Stimulated activated CD8-positive, alpha-beta memory T cell treated with anti-CD3 and anti-CD28 coated beads, Interleukin-7, amount 100 ng/mL, for 4 hours (primary cell): ENCODE results near the gene TRABD.
"Not testable (repeated sequence)": the region's sequence is repeated elsewhere in the genome, so short reads cannot be mapped to it uniquely, and the experiment has no call there.

Source experiments
- DNase-seq, 2 donors: peaks; one replicate each; pipeline ENCODE4 v3.0.0-alpha.2; 2020; ENCODE audit warnings: low read depth in 2 of 2

The TRABD gene

DNA sequence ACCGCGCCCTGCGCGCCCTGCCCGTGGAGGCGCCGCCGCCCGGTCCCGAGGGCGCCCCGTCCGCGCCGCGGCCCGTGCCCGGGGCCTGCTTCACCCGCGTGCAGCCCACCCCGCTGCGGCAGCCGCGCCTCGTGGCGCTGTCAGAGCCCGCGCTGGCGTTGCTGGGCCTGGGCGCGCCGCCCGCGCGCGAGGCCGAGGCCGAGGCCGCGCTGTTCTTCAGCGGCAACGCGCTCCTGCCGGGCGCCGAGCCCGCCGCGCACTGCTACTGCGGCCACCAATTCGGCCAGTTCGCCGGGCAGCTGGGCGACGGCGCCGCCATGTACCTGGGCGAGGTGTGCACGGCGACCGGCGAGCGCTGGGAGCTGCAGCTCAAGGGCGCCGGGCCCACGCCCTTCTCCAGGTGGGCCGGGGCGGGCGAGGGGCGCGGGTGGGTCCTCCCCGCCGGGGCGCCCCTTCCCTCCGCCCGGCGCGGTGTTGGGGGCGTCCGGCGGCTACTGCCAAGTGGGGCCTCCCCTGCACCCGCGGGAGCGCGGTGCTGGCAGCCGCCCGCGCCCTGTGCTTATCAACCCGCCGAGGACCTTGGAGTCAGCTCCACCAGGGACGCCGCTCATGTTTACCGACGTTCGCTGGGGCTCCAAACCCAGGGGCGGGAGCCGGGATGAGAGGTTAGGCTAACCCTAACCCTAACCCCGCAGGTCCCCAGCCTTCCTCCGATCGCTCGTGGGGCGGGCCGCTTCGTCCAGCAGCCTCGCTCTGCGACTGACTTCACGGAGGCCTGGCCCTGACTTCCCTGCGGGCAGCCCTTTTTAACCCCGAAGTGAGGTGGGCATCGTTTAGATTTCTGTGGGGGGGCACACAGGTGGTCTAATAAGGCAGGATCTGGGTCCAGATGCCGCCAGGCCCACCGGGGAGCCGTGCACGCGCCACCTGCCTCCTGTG is 15.7 kb downstream of the TRABD start:
- DNase-seq: no peak

- no peak for DNase-seq
Measured at GRCh38 chr22:50202130-50202666, 16.5 kb downstream of the TRABD start.

GRCh38 chr22:50203288-50203687 is 17.6 kb downstream of the TRABD start:
- no peak for DNase-seq

GRCh38 chr22:50204571-50204970 is 18.9 kb downstream of the TRABD start:
- no peak for DNase-seq

GRCh38 chr22:50204998-50205397 is 19.3 kb downstream of the TRABD start:
- DNase-seq: not testable (repeated sequence)

GRCh38 chr22:50205781-50206569 is 20.3 kb downstream of the TRABD start:
- no peak for DNase-seq

GRCh38 chr22:50206599-50206998 is 20.9 kb downstream of the TRABD start:
- DNase-seq: no peak

GRCh38 chr22:50207383-50208140 is 21.8 kb downstream of the TRABD start:
- no peak for DNase-seq

DNA sequence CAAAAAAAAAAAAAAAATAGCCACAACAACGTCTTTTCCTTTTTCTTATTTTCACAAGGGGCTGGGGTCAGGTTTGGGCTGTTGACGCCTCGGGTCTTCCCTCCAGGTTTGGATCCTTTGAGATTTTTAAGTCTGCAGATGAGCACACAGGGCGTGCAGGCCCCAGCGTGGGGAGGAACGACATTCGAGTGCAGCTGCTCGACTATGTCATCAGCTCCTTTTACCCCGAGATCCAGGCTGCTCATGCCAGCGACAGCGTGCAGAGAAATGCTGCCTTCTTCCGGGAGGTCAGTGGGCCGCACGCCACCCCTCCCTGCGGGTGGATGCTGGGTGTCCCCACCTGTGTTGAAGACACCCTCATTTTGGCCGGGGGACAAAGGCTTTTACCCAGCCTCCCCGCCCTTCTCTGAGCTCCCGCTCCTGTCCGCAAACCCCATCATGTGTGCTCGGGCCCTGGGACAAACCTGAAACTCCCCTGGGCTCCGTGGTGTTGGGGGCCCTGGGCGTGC is 22.8 kb downstream of the TRABD start:
- DNase-seq: no peak

GRCh38 chr22:50208939-50209892 is 23.5 kb downstream of the TRABD start:
- DNase-seq: no peak

- DNase-seq: peak; percentile 31 to 40
Measured at GRCh38 chr22:50209893-50210292, 24.2 kb downstream of the TRABD start.

GRCh38 chr22:50210378-50211139 is 24.8 kb downstream of the TRABD start:
- DNase-seq: no peak

- DNase-seq: no peak
Measured at GRCh38 chr22:50211147-50211546, 25.4 kb downstream of the TRABD start.

DNA sequence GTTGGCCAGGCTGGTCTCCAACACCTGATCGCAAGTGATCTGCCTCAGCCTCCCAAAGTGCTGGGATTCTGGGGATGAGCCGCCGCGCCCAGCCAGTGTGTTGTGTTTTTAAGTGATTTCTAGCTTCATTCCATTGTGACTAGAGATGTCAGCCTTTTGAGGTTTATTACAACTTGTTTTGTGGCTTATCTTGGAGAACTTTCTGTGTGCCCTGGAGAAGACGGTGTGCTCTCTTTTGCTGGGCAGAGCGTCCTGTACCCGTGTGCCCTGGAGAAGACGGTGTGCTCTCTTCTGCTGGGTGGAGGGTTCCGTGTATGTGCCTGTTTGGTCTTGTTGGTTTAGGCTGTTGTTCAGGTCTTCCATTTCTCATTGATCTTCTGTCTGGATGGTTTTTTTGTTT is 27.6 kb downstream of the TRABD start:
- no peak for DNase-seq

GRCh38 chr22:50215297-50216054 is 29.8 kb downstream of the TRABD start:
- DNase-seq: no peak

GRCh38 chr22:50216055-50216683 is 30.5 kb downstream of the TRABD start:
- no peak for DNase-seq

DNA sequence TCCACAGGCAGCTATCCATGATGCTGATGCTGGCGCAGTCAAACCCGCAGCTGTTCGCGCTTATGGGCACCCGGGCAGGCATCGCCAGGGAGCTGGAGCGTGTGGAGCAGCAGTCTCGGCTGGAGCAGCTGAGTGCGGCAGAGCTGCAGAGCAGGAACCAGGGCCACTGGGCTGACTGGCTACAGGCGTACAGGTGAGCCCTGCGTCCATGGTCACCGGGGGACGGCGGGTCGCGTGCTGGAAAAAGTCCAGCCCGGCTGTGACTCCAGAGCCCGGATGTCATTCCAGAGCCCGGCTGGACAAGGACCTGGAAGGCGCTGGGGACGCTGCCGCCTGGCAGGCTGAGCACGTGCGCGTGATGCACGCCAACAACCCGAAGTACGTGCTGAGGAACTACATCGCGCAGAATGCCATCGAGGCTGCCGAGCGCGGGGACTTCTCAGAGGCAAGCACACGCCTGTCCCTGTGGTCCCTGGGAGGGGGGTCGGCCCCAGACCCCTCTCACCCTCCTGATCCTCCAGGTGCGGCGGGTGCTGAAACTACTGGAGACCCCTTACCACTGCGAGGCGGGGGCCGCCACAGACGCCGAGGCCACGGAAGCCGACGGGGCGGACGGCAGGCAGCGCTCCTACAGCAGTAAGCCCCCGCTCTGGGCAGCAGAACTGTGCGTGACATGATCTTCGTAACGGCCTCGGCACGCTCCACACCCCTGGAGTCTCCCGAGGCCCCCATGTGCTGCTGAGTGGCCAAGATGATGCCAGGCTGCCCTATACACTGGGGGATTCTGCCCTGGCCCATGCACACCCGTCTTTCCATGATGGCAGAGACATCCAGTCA is 31.2 kb downstream of the TRABD start:
- DNase-seq: no peak
